HG02870 (cell line): ENCODE results near the gene RETREG3.
A peak's percentile ranks its signal among the peaks of the same experiment; 100 is the strongest.
"Not testable (repeated sequence)": the region's sequence is repeated elsewhere in the genome, so short reads cannot be mapped to it uniquely, and the experiment has no call there.

Experiments
- ATAC-seq: cut with Tn5 transposase; IDR thresholded peaks from one replicate; pipeline ENCODE4 v1.9.1; 2021; ENCODE audit warnings: mild to moderate bottlenecking, moderate library complexity; ENCODE audit not compliant: unreplicated experiment

The RETREG3 gene

DNA sequence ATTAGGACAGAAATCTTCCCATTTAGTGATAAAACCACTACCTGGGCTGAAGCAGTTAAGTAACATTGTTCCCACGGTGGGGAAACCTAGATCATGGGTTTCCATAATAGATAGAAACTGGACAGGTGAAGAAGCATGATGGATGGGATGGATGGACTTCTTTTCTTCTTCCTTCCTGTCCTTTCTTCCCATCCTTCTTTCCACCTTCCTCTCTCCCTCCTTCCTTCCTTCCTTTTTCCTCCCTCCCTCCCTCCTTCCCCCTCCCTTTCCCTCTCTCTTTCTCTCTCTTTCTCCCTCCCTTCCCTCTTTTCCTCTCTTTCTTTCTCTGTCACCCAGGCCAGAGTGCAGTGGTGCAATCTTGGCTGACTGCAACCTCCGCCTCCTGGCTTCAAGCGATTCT, 34.7 kb downstream of the RETREG3 start:
- no peak for ATAC-seq

DNA sequence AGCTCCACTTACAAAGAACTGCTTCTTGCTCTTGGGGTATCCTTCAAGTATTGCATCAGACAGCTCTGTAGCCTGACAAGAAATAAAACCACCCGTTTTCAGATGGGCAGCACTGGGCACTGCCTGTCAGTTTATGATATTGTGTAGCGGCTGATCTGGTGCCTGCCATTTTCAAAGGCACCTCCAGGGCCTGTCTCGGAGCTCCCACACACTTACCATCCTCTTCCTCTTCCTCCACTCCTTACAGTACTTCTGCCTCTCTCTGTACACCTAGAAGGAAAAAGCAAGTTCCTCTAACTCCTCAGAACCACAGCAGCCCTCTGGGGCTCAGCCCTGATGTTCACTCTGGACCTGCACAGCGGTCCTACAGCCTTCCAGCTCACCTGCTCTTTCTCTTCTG, 36.1 kb downstream of the RETREG3 start:
- no peak for ATAC-seq

DNA sequence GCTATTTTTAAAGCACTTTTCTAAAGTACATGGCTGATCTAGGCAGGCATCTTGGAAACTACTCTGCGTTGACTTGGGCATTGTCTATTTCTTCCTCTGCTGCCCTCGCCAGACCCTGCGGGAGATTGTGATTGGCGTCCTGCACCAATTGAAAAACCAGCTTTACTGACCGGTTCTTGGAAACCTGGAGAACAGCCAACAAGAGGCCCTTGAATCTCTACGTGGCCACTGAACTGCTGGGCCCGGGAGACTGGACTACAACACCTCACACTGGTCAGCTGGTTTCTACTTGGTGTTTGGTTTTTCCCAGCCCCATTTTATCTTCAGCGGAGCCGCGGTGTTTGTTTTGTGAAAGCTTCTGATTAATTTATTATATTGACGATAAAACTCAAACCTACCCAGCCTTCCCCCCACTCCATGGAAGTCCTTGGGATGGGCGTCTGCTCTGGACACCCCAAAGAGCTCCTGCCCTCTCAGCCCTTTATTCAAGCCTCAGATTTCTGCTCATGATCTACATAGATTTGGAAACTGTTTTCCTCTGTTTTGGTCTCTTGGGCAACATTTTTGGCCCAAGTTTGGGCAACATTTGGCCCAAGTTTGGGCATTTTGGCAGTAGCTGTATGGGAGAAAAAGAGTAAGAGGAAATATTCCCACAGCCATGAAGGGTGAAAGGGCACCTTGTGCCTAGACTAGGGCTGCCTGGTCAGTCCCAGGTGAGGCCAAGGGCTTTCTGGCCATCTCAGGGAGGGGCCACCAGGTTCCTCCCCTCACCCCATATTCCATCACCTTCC, 37.5 kb downstream of the RETREG3 start:
- no peak for ATAC-seq

DNA sequence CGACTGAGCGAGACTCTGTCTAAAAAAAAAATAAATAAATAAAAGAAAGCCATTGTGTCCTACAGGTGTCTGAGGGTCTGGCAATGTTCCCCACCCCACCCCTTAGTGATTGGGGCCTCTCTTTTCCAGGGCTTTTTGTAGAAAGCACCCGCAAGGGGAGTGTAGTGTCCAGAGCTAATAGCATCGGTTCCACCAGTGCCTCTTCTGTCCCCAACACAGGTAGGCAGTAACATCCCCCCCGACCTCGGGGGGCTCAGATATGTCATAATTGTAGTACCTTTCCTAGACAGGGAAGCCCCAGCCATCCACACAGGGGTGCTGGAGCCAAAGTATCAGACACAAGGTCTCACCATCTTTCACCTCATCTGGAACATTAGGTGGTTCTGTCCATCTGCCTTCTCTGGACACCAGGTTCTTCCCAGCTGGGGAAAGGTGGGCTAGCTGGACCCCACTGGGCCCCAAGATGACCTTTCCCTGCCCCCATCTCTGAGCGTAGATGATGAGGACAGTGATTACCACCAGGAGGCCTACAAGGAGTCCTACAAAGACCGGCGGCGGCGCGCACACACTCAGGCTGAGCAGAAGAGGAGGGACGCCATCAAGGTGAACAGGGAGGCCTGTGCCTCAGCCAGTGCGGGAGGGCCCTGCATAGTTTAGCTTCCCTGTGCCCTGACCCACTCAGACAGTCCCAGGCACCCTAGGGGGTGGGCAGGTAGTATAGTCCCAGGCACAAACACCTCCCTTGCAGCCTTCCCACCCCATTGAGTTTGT, 40.6 kb downstream of the RETREG3 start:
- no peak for ATAC-seq

DNA sequence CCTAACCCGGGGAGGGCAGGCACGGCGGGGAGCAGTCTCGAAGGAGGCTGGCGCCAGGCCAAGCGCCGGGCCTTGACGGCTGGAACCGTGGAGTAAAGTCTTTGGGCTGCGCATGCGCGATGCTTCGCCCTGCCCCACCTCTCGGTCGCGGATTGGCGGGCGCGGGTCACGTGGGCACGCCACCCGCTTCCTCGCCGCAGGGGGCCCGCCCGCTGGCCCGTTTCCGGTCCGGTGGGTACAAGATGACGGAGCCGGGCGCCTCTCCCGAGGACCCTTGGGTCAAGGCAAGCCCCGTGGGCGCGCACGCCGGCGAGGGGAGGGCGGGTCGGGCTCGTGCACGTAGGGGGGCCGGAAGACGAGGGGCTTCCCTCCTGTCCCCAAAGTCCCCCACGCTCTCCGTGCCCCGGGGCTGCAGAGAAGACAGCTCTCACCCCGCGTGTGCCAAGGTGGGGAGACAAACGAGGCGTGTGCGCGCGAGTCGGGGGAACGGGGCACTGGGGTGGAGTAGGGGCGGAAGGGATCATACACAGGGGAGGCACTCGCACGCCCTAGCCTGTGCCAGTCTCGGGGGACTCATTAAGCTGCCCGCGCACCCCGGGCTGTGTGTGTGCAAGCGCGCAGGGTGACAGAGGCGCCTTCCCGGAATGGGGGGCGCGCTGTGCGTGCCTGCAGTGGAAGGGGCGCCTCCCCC, 42.1 kb downstream of the RETREG3 start, which contains the start of gene MLX:
Gene MLX (plus strand): TSS at position 218 of the 691 bp plus-strand sequence. CDS start 25 bp downstream, at position 243.
- no peak for ATAC-seq

GRCh38 chr17:42566215-42566882, 42.8 kb downstream of the RETREG3 start:
- no peak for ATAC-seq

- no peak for ATAC-seq
Observed at GRCh38 chr17:42565523-42566214, 43.5 kb downstream of the RETREG3 start.

DNA sequence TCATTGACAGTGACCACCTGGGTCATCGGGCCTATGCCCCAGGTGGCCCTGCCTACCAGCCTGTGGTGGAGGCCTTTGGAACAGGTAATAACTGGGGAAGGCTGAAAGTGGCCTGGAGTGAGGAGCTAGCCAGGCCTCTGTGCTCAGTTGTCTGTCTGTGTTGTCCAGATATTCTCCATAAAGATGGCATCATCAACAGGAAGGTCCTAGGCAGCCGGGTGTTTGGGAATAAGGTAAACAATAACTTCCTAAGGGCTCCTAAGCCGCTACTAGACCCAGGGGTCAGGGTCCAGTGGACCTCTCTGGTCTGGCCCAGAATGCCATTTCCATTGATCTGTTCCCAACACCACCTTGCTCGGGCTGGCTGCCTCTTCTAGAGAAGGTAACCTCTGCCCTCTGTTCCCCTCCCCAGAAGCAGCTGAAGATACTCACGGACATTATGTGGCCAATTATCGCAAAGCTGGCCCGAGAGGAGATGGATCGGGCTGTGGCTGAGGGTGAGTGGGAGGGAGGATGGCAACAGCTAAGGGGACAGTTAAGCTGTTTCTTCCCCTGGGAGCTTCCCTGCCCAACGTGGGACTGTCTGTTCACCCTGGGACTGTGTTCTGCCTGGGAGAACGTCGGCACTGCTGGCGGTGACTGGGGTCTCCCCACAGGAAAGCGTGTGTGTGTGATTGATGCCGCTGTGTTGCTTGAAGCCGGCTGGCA, 44.2 kb downstream of the RETREG3 start:
- no peak for ATAC-seq

DNA sequence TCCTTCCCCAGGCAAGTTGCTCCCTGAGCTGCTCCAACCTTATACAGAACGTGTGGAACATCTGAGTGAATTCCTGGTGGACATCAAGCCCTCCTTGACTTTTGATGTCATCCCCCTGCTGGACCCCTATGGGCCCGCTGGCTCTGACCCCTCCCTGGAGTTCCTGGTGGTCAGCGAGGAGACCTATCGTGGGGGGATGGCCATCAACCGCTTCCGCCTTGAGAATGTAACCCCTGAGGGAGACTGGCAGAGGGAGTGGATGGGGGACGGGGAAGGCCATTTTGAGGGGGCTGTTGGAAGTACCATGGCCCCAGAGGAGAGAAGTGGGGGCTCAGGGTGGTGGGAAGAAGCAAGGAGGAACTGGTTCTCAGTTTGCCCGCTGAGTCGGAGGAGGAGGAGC, 45.2 kb downstream of the RETREG3 start:
- ATAC-seq, result no peak

- ATAC-seq, result no peak
Observed at GRCh38 chr17:42563543-42563942, 45.6 kb downstream of the RETREG3 start.

- no peak for ATAC-seq
Observed at GRCh38 chr17:42563143-42563509, 46.0 kb downstream of the RETREG3 start.

GRCh38 chr17:42562388-42563142, 46.6 kb downstream of the RETREG3 start:
- no peak for ATAC-seq

GRCh38 chr17:42561897-42562387, 47.2 kb downstream of the RETREG3 start, which contains the start of gene COASY:
Gene COASY (plus strand): TSS chr17:42562148. CDS start chr17:42562623, 475 bp downstream.
- ATAC-seq, result peak; percentile 64

- ATAC-seq, result no peak
Observed at GRCh38 chr17:42560246-42560645, 48.9 kb downstream of the RETREG3 start.

- no peak for ATAC-seq
Observed at GRCh38 chr17:42559075-42559474, 50.1 kb downstream of the RETREG3 start.

DNA sequence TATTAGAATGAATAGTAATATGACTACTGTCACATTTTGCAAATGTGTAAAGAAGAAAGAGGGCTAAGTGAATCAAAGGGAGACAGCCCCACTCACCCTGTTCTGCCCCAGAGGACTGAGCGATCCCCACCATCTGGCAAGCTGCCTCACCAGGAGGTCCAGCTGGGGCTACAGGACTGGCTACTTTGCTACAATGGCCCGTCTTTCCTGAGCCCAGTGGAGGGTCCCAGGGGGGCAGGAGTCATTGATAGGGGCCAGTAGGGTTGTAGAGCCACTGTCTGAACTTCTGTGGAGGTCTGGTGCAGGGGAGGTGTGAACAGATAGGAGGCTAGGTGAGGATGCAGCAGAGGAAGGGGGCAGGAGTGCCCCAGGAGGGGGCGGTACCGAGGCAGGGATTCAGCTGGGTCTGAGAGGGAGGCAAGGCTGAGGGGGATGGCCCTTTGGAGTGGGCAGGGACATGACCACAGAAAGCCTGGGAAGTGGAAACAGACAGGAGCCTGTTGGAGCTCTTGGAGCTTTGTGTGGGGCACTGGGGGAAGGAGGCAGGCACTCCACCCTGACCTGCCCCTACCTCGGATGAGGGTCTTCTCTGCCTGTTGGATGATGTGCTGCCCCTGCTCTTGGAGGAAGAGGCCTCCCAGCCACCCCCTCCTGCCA, 53.1 kb downstream of the RETREG3 start:
- not testable (repeated sequence) for ATAC-seq

DNA sequence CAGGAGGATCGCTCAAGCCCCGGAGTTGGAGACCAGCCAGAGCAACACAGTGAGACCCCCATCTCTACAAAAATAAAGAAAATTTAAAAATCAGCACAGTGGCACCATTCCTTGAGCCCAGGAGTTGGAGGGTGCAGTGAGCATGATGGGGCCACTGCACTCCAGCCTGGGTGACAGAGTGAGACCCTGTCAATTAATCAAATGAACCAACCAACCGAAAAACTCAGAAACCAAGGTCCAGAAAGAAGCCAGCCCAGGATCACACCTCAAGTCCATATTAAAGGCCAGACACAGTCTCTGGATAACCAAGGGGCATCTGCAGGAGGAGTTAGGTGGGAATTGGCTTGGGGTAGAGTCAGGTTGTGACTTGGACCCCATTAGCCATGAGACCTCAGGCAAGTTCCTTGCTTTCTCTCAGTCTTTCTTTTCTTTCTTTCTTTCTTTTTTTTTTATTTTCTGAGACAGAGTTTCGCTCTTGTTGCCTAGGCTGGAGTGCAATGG, 54.0 kb downstream of the RETREG3 start:
- ATAC-seq, result no peak
